Endodermal cell (in vitro differentiated cells): ENCODE data around the gene SLC35E4. TPM values are rescaled to one million over a fixed set of nuclear protein-coding genes. Genes with fewer than 3 reads are reported as not detected.

Source experiments
- DNase-seq: peaks from one replicate; pipeline ENCODE4 v3.0.0-alpha.2; 2017
- H3K27ac ChIP-seq: 2 replicates; pipeline ENCODE4 v1.5.1; 2013; ENCODE audit warnings: mild to moderate bottlenecking, low read depth, low read length, moderate library complexity
- H3K27me3 ChIP-seq: 2 replicates; pipeline ENCODE4 v1.6.1; 2013; ENCODE audit warnings: mild to moderate bottlenecking, low read length, moderate library complexity; ENCODE audit not compliant: insufficient read depth, control insufficient read depth, poor library complexity, severe bottlenecking
- H3K36me3 ChIP-seq: 2 replicates; pipeline ENCODE4 v1.7.0; 2013; ENCODE audit warnings: mild to moderate bottlenecking, low read length, moderate library complexity; ENCODE audit not compliant: control insufficient read depth, insufficient read depth
- H3K4me1 ChIP-seq: one replicate; pipeline ENCODE4 v1.7.0; 2013; ENCODE audit warnings: low read length; ENCODE audit not compliant: control insufficient read depth, insufficient read depth
- H3K4me3 ChIP-seq: 2 replicates; pipeline ENCODE4 v1.5.1; 2013; ENCODE audit warnings: mild to moderate bottlenecking, low read length, moderate library complexity
- H3K9ac ChIP-seq: 2 replicates; pipeline ENCODE4 v1.6.1; 2013; ENCODE audit warnings: mild to moderate bottlenecking, low read length, moderate library complexity; ENCODE audit not compliant: poor library complexity, severe bottlenecking; ENCODE audit errors: extremely low read depth
- H3K9me3 ChIP-seq: 2 replicates; pipeline ENCODE4 v1.6.1; 2013; ENCODE audit warnings: mild to moderate bottlenecking, low read length, moderate library complexity; ENCODE audit not compliant: control insufficient read depth
- H3K27ac Mint-ChIP-seq: 2 replicates; pipeline ENCODE4 v1.8.0; 2020; ENCODE audit warnings: mixed read lengths
- H3K27me3 Mint-ChIP-seq: 2 replicates; pipeline ENCODE4 v1.8.0; 2021; ENCODE audit warnings: mild to moderate bottlenecking, mixed read lengths; ENCODE audit not compliant: insufficient read depth
- H3K36me3 Mint-ChIP-seq: 2 replicates; pipeline ENCODE4 v1.8.0; 2020; ENCODE audit warnings: low read depth, mixed read lengths
- H3K4me1 Mint-ChIP-seq: 2 replicates; pipeline ENCODE4 v1.8.0; 2020; ENCODE audit warnings: mixed read lengths
- H3K4me3 Mint-ChIP-seq: 2 replicates; pipeline ENCODE4 v1.8.0; 2020; ENCODE audit warnings: mild to moderate bottlenecking, moderate library complexity, mixed read lengths
- H3K9me3 Mint-ChIP-seq: 2 replicates; pipeline ENCODE4 v1.8.0; 2020; ENCODE audit warnings: mild to moderate bottlenecking, mixed read lengths
- CTCF ChIP-seq: fragments of 200-600 bp; sonication (generic); conservative IDR thresholded peaks from 2 replicates; pipeline ENCODE4 v1.5.0; 2021; ENCODE audit warnings: antibody characterized with exemption, mild to moderate bottlenecking
- WGBS, 2 experiments: methylation state at CpG; one replicate each; pipeline versions ENCODE4 v1.1.5 to v1.1.7; 2013; ENCODE audit warnings: missing lambda C conversion rate in 2 of 2, mixed read lengths in 1 of 2; ENCODE audit not compliant: insufficient coverage in 1 of 2, insufficient read length in 1 of 2; 5-methylcytosine and 5-hydroxymethylcytosine counted together
- total RNA-seq, 2 donors: library from RNA; stranded (reverse); fragmentation: NEBNext Ultra II Directional in 1 of 2; extraction: Animal tissue kit (Norgen Biotek cat#: 25700) in 1 of 2; gene quantifications; 2 replicates in 1 of 2; 3 replicates in 1 of 2; pipeline ENCODE4 v1.2.1, GENCODE V29; 2021

Gene SLC35E4
- total RNA-seq, 2 donors from 2014 or later: 2.3 to 3.9 TPM

- 19 to 26% methylated on average over 18 of the region's 18 CpGs for WGBS, 2 experiments
- Mint-ChIP-seq H3K9me3 (no peaks in the 10 kb centered on the region), H3K4me1 (peaks cover 13% of the 10 kb centered on the region), H3K36me3 (peaks cover 16% of the 10 kb centered on the region), H3K27ac (peak overlapping the region; percentile 91), H3K27me3 (peaks cover 34% of the 10 kb centered on the region), H3K4me3 (peak overlapping the region; percentile 74)
- H3K4me1 ChIP-seq: no peaks in the 10 kb centered on the region
- H3K9me3 ChIP-seq: no peaks in the 10 kb centered on the region
- peak overlapping the region; percentile 85 for H3K4me3 ChIP-seq
- H3K27ac ChIP-seq: no peak overlapping the region
- peak overlapping the region; percentile 54 for H3K9ac ChIP-seq
- H3K36me3 ChIP-seq: peaks cover 7% of the 10 kb centered on the region
- no peak for DNase-seq
- H3K27me3 ChIP-seq: peaks cover 14% of the 10 kb centered on the region
- TF ChIP-seq CTCF: no peak
Observed at GRCh38 chr22:30667107-30667493, 31.5 kb downstream of the SLC35E4 start.

- WGBS, 2 experiments: 1 to 3% methylated on average over 47 to 77 of the region's 77 CpGs
- peak; percentile 99 for DNase-seq
- Mint-ChIP-seq H3K27ac (peak within 1 kb of the TSS; percentile 91), H3K4me3 (peak within 1 kb of the TSS; percentile 74), H3K9me3 (no peaks in the 10 kb centered on the region), H3K4me1 (peaks cover 13% of the 10 kb centered on the region), H3K36me3 (peaks cover 11% of the 10 kb centered on the region), H3K27me3 (peaks cover 36% of the 10 kb centered on the region)
- H3K4me3 ChIP-seq: peak within 1 kb of the TSS; percentile 85
- no peaks in the 10 kb centered on the region for H3K9me3 ChIP-seq
- no peaks in the 10 kb centered on the region for H3K4me1 ChIP-seq
- H3K27ac ChIP-seq: no peak within 1 kb of the TSS
- peak within 1 kb of the TSS; percentile 77 for H3K9ac ChIP-seq
- peaks cover 14% of the 10 kb centered on the region for H3K27me3 ChIP-seq
- TF ChIP-seq CTCF: peak; percentile 76
- peaks cover 7% of the 10 kb centered on the region for H3K36me3 ChIP-seq
Observed at GRCh38 chr22:30667494-30668385, 32.2 kb downstream of the SLC35E4 start, which contains the start of gene DUSP18. DUSP18 (minus strand) TSS chr22:30667875; CDS start chr22:30664003, 3,872 bp downstream.

- 22 to 27% methylated on average over 5 to 10 of the region's 10 CpGs for WGBS, 2 experiments
- no peaks in the 10 kb centered on the region for H3K9me3 Mint-ChIP-seq
Observed at GRCh38 chr22:30668386-30668710, 32.8 kb downstream of the SLC35E4 start.

More at GRCh38 chr22:30668386-30668710, 32.8 kb downstream of the SLC35E4 start:
- H3K27me3 ChIP-seq: peaks cover 14% of the 10 kb centered on the region
- TF ChIP-seq CTCF: no peak
- DNase-seq: no peak
- peaks cover 4% of the 10 kb centered on the region for H3K36me3 ChIP-seq
- H3K9me3 ChIP-seq: no peaks in the 10 kb centered on the region
- H3K4me1 Mint-ChIP-seq: peaks cover 13% of the 10 kb centered on the region
- peak overlapping the region; percentile 85 for H3K4me3 ChIP-seq
- H3K4me1 ChIP-seq: no peaks in the 10 kb centered on the region
- H3K4me3 Mint-ChIP-seq: peak overlapping the region; percentile 74
- peak overlapping the region; percentile 75 for H3K27ac Mint-ChIP-seq
- peak overlapping the region; percentile 77 for H3K9ac ChIP-seq
- H3K27me3 Mint-ChIP-seq: peaks cover 36% of the 10 kb centered on the region
- H3K36me3 Mint-ChIP-seq: peaks cover 5% of the 10 kb centered on the region
- H3K27ac ChIP-seq: no peak overlapping the region
